ENCODE results near the gene METTL23.

GRCh38 chr17:76723812-76724211, 2.8 kb upstream of the METTL23 start:
- no peak for TF ChIP-seq CTCF (IDR thresholded peaks at IDR 0.05; ENCODE audit: poor library complexity, severe bottlenecking)
- no peak for TF ChIP-seq REST (IDR thresholded peaks at IDR 0.05; ENCODE audit: borderline replicate concordance)
- no peak for TF ChIP-seq EP300 (conservative IDR thresholded peaks at IDR 0.05; ENCODE audit: poor library complexity, severe bottlenecking)
- no peak for TF ChIP-seq MXI1 (conservative IDR thresholded peaks at IDR 0.05; ENCODE audit: poor library complexity, severe bottlenecking)
- no peak for TF ChIP-seq RAD21 (conservative IDR thresholded peaks at IDR 0.05)
- TF ChIP-seq EZH2 (IDR thresholded peaks at IDR 0.05; ENCODE audit: borderline replicate concordance, insufficient read depth, low read length, poor library complexity, severe bottlenecking) = no peak
- no peak for TF ChIP-seq TAF1 (IDR thresholded peaks at IDR 0.05; ENCODE audit: low read depth)
- no peak for TF ChIP-seq POLR2AphosphoS5 (IDR thresholded peaks at IDR 0.05)
- no peak for TF ChIP-seq SMC3 (conservative IDR thresholded peaks at IDR 0.05; ENCODE audit: poor library complexity)
